Fibroblast of the aortic adventitia (primary cell): ENCODE measurements around the gene KCNAB1. TPM values are rescaled to one million over a fixed set of nuclear protein-coding genes. Genes with fewer than 3 reads are reported as not detected.
"Not testable (repeated sequence)": the region's sequence is repeated elsewhere in the genome, so short reads cannot be mapped to it uniquely, and the experiment has no call there.

ENCODE experiments used
- DNase-seq: peaks from one replicate; pipeline ENCODE4 v3.0.0-alpha.2; 2010; ENCODE audit warnings: low read depth
- H3K4me3 ChIP-seq: 2 replicates; pipeline ENCODE4 v1.5.1; 2011; ENCODE audit warnings: low read depth, mild to moderate bottlenecking, control low read depth, low read length, moderate library complexity
- total RNA-seq: library from RNA; depleted of rRNA; stranded (reverse); fragments of >200 nt; gene quantifications from 2 replicates; pipeline ENCODE4 v1.2.3, GENCODE V29; 2012; ENCODE audit warnings: low replicate concordance
- TF ChIP-seq, protein P1 (sequence below): IDR thresholded peaks from 2 replicates; pipeline ENCODE4 v1.5.1; 2011; ENCODE audit warnings: mild to moderate bottlenecking, low read length, control low read depth, inconsistent platforms; ENCODE audit not compliant: insufficient read depth

The KCNAB1 gene
- total RNA-seq, 1 donor, result 3.3 TPM

DNA sequence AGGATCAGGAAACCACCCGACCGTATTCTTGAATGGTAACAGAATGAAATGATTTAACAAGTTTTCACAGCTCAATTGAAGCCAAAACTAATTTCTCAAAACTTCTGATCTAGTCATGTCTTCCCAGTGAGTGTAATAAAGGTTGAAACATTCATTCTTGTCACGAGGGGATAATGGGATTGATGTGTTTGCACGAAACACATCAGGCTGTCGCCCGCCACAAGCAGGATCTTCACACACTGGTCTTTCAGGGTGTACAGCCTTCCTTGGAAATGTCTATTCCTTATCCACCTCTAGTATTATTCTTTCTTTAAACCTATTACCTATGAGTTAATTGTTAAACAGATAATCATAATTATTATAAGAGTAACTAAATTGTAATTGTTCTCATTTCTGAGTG is 94.3 kb downstream of the KCNAB1 start:
- TF ChIP-seq, protein P1, sequence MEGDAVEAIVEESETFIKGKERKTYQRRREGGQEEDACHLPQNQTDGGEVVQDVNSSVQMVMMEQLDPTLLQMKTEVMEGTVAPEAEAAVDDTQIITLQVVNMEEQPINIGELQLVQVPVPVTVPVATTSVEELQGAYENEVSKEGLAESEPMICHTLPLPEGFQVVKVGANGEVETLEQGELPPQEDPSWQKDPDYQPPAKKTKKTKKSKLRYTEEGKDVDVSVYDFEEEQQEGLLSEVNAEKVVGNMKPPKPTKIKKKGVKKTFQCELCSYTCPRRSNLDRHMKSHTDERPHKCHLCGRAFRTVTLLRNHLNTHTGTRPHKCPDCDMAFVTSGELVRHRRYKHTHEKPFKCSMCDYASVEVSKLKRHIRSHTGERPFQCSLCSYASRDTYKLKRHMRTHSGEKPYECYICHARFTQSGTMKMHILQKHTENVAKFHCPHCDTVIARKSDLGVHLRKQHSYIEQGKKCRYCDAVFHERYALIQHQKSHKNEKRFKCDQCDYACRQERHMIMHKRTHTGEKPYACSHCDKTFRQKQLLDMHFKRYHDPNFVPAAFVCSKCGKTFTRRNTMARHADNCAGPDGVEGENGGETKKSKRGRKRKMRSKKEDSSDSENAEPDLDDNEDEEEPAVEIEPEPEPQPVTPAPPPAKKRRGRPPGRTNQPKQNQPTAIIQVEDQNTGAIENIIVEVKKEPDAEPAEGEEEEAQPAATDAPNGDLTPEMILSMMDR, result no peak
- no peak for DNase-seq
- H3K4me3 ChIP-seq, result no peak overlapping the region

DNA sequence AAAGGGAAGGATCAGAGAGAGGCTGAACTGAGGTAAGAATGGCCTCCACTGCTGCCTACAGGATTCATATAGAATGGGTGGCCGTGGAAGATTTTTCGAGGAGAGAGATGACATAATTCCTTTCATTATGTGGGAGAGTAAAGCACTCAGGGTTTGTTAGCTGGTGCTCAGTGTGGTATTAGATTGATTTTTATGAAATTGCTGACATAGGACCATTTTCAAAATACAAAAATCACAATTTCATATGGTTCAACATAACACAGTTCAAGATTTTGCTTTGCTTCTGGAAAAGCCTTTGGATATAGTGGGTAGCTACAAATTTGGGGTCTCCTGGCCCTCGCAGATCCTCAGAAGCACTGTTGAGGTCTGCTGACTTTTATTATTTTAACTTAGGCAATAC is 95.4 kb downstream of the KCNAB1 start:
- H3K4me3 ChIP-seq, result no peak overlapping the region
- no peak for DNase-seq
- TF ChIP-seq, protein P1, result no peak

DNA sequence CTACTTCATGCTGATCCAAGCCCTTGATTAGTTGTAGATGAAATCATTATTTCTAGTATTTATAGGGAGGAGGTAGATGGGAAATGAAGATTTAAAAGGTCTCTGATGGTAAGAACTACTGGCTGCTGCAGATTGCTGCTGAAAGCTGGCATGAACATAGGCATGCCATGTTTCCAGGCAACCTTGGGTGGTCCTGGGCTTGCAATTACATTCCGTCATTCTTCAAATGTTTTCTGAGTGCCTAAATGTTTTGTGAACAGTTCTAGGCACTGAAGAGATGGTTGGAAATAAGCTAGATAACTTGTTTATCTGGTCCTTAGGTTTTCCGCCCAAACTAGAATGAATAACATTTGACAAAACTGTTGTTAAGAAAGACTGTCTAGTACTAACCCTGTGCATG is 95.8 kb downstream of the KCNAB1 start:
- no peak for DNase-seq
- TF ChIP-seq, protein P1, result no peak
- H3K4me3 ChIP-seq, result no peak overlapping the region

DNA sequence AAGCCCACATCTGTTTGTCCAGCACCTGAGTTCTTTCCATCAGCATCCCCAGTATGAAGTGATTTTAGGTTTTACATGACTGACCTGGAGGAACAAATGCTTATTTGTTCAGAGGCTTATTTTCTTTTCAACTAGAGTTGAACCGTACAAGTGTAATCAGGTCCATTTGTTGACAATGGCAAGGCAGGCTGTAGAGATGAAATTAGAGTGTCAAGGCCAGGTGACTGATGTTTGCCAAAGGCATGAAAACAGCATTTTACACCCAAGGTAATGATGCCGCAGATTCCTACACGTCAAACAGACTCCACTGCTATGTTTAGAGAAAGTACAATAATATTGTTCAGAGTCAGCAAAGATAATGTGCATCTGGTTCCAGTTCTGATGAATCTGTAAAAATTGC is 96.5 kb downstream of the KCNAB1 start:
- TF ChIP-seq, protein P1, result no peak
- DNase-seq, result no peak
- no peak overlapping the region for H3K4me3 ChIP-seq

DNA sequence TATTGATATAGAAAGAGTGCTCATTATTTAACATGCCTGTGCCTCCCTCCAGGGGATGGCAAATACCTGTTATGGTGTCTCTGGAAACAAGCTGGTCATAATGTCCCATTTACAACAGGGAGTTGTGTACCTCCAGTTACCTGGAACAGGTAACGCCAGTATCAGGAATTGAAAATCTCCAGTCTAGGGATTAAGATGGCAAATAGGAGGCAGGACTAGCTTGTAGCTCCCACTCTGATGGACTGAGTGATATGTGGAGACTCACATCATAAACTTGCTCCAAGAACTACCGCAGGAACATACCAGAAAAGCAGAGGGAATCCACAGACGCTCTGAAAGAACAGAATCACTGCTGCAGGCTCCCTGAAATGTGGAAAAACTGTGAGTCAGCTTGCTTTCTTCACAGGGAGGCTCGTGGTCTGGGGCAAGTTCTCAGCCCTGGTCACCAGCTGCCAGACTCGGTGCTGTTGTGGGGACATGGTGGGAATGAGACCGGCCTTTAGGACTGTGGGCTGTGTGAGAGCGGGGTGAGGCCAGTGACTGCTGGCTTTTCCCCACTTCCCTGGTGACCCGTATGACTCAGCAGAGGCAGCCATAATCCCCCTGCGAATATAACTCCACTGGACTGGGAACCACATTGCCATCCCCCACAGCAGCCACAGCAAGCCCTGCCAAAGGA is 97.4 kb downstream of the KCNAB1 start:
- TF ChIP-seq, protein P1, result no peak
- DNase-seq, result no peak
- no peak overlapping the region for H3K4me3 ChIP-seq

DNA sequence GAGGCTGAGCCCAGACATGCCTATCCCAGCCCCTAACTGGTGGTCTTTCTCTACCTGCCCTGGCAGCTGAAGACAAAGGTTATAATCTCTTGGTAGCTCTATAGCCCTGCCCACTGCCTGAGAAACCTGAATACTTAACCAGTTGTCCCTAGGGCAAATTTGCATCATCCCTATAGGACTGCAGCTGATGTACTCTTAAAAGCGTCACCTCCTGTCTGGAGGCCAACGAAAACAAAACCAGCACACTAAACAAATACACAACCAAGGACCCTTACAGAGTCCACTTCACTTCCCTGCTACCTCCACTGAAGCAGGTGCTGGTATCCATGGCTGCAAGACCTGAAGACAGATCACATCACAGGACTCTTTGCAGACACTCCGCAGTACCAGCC is 98.0 kb downstream of the KCNAB1 start:
- no peak overlapping the region for H3K4me3 ChIP-seq
- DNase-seq, result no peak
- TF ChIP-seq, protein P1, result no peak

DNA sequence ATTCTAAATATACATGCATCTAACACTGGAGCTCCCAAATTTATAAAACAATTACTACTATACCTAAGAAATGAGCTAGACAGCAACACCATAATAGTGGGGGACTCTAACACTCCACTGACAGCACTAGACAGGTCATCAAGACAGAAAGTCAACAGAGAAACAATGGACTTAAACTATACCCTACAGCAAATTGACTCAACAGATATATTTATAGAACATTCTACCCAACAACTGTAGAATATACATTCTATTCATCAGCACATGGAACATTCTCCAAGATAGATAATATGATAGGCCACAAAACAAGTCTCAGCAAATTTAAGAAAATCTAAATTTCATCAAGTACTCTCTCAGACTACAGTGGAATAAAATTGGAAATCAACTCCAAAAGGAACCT is 102.0 kb downstream of the KCNAB1 start:
- not testable (repeated sequence) for DNase-seq, H3K4me3 ChIP-seq

DNA sequence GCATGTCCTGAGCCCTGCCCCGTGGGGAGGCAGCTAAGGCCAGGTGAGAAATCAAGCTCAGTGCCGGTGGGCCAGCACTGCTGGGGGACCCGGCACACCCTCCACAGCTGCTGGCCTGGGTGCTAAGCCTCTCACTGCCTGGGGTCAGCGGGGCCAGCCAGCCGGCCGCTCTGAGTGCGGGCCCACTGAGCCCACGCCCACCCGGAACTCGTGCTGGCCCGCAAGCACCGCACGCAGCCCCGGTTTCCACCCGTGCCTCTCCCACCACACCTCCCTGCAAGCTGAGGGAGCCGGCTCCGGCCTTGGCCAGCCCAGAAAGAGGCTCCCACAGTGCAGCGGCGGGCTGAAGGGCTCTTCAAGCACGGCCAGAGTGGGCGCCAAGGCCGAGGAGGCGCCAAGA is 103.7 kb downstream of the KCNAB1 start:
- H3K4me3 ChIP-seq, DNase-seq: not testable (repeated sequence)
